ENCODE results near the gene KLHL8.

Gene KLHL8

DNA sequence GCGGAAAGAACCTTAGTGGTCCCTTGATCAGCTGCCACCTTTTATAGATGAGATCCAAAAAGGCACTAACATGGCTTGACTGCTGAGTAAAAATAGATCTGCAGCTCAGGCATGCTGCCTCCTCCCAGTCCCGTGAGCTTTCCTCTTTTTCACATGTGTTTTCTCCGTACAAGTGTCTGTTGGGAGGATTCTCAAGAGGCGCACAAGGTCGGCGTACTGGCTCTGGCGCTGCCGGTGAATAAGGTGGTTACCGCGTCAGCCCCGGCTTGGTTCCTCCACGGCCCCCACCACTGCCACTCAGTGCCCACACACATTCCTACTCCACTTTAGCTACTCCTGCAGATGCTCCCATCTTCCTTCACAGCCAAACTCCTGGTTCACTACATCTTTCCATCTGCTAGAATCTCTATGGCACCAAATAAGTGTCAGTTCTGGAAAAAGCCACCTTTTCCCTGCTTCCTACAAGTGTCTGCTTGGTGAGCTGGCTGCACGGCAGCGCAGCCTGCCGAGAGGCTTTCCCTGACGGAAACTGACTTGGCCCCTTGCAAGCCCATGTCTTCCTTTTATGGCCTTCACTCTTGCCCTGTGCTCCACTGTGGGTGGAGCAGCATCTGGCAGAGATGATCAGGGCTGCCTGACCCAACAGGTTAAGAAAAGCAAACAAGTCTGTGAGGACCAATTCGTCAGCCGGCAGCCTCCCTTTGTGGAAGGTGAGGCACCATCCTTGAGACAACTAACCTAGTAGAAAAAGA, 99.8 kb downstream of the KLHL8 start:
- DNase-seq: no peak

DNA sequence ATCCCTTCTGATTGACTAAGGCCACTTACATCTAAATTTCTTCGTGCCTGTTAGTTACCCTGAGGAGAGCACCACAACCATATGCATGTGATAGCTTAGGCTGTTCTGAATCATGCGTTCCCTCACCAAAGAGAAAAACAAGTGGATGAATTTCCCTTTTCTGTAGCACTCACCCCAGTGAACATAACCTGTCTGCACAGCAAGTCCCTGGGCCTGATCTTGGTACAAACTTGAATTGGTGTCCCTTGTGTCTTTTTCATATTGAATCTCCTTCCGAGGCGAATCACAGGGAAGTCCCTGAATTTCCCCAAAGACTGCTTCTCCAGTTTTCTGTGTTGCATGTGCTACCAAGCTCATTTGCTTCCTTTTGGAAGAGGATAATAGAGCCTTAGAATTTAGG, 100.4 kb downstream of the KLHL8 start:
- DNase-seq: no peak

DNA sequence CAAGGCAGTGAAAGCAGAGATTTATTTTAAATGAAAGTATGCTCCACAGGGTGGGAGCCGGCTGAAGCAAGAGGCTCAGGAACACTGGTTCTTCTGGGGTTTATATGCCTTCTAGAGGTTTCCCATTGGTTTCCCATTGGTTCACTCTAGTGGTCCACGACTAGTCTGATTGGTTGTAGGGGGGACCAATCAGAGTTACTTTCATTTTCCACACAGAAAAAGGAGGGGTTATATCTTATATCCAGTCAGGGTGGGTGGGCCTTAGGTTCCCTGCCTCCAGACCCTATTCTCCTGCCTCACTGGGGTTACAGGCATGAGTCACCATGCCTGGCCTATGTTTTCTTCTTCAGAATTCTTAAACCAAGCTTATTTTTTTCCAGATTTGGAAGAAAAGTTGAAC, 101.6 kb downstream of the KLHL8 start:
- DNase-seq: no peak

DNA sequence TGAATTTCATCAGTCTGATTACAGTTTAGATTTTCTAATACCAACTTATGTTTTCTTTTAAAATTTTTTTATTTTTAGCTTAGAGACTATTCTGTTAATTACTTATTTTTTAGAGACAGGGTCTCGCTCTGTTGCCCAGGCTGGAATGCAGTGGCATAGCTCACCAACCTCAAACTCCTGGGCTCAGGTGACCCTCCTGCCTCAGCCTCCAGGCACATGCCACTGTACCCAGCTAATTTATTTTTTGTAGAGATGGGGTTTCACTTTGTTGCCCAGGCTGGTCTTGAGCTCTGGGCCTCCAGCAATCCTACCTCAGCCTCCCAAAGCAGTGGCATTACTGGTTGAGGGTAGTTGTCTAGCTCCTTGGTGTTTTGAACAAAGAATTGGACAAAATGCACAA, 102.0 kb downstream of the KLHL8 start:
- no peak for DNase-seq

DNA sequence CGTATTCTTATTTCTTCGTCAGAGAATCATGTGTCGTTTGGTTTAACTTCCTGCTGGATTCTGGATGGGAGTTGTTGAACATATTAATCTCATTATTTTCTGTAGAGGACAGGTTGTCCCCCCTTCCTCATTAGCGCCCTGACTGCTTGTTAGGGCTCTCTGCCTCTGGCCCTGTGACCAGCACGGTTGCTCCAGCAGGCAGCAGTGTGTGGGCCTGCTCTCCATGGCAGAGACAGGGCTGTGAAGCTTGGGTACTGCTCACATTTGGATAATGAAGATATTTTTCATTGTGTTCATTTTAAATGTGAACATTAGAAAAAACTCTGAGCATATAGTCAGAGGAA, 102.7 kb downstream of the KLHL8 start:
- no peak for DNase-seq

- no peak for DNase-seq
Observed at GRCh38 chr4:87117051-87117731, 103.2 kb downstream of the KLHL8 start.

GRCh38 chr4:87116231-87116630, 104.2 kb downstream of the KLHL8 start:
- no peak for DNase-seq

GRCh38 chr4:87114245-87115062, 106.0 kb downstream of the KLHL8 start:
- no peak for DNase-seq

GRCh38 chr4:87112063-87112462, 108.4 kb downstream of the KLHL8 start:
- no peak for DNase-seq
